Right renal cortex interstitium (tissue), 3 donors: ENCODE data around the gene SPAST. TPM values are rescaled to one million over a fixed set of nuclear protein-coding genes. Genes with fewer than 3 reads are reported as not detected.
"Not testable (repeated sequence)": the region's sequence is repeated elsewhere in the genome, so short reads cannot be mapped to it uniquely, and the experiment has no call there.

Experiments
- DNase-seq, 3 donors: peaks; one replicate each; pipeline ENCODE4 v3.0.0-alpha.2; 2013; ENCODE audit warnings: low read depth in 3 of 3, low spot score in 2 of 3
- polyA plus RNA-seq, 3 donors: library from polyadenylated mRNA; unstranded; fragments of 120-200 nt; gene quantifications; one replicate each; pipeline ENCODE4 v1.2.1, GENCODE V29; 2013; ENCODE audit not compliant: insufficient read length in 3 of 3

Gene SPAST
- 10 to 100 TPM; 33.6 to 37.0 (median 33.7) TPM for polyA plus RNA-seq

GRCh38 chr2:32063310-32064020 is at the start of gene SPAST:
TSS of gene SPAST (plus strand) at chr2:32063556. CDS start at chr2:32063832, 276 bp downstream.
- DNase-seq, result peak; percentile 89 to 96 (median 95)

GRCh38 chr2:32018789-32019482 is 44.4 kb upstream of the SPAST start:
- not testable (repeated sequence) for DNase-seq

GRCh38 chr2:32034198-32034887 is 29.0 kb upstream of the SPAST start:
- DNase-seq, result not testable (repeated sequence)

GRCh38 chr2:32039447-32040219 is 23.7 kb upstream of the SPAST start, which contains the start of gene DPY30:
TSS of gene DPY30 (minus strand) at chr2:32039805. CDS start at chr2:32039456, 349 bp downstream.
- peak; percentile 80 to 88 (median 82) for DNase-seq

GRCh38 chr2:32043561-32043960 is 19.8 kb upstream of the SPAST start:
- no peak for DNase-seq

- DNase-seq, result no peak
Measured at GRCh38 chr2:32051836-32052439, 11.4 kb upstream of the SPAST start.

DNA sequence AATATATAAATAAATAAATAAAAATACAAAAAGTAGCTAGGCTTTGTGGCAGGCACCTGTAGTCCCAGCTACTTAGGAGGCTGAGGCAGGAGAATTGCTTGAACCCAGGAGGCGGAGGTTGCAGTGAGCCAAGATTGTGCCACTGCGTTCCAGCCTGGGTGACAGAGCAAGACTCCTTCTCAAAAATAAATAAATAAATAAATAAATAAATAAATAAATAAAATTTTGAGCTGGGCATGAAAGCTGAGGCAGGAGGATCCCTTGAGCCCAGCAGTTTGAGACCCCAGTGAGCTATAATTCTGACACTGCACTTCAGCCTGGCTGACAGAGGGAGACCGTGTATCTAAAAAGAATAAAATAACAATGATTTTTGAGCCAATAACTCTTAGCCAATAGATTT is 8.8 kb upstream of the SPAST start:
- not testable (repeated sequence) for DNase-seq

GRCh38 chr2:32058130-32058529 is 5.2 kb upstream of the SPAST start:
- no peak for DNase-seq

DNA sequence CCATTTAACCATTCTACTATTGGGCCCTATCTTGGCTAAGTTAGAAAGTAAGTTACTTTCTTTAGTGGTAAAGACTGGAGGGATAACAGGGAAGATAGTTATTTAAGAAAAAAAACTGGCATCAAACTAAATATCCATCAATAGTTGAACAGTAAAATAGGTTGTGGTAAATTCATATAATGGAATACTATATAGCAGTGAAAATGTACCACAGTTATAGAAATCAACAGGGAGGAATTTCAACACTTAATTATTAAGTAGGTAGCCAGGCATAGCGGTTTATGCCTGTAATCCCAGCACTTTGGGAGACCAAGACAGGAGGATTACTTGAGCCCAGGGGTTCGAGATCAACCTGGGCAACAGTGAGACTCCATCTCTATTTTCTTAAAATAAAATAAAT is 3.1 kb upstream of the SPAST start:
- no peak for DNase-seq

DNA sequence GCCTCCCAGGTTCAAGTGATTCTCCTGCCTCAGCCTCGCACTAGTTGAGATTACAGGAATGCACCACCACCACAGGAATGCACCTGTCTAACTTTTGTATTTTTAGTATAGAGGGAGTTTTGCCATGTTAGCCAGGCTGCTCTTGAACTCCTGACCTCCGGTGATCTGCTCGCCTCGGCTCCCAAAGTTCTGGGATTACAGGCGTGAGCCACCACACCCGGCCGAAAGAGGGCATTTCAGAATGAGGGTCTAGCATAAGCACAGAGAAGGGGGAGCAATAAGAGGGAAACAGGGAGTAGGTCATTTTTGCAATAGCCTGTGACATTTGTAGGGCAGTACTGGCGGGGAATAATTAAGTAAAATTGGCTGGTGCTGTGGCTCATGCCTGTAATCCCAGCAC is 1.9 kb upstream of the SPAST start:
- DNase-seq, result no peak

GRCh38 chr2:32061973-32062861 is 1.1 kb upstream of the SPAST start:
- peak in 1 of 3 donors; percentile 16 for DNase-seq

- DNase-seq, result peak in 1 of 3 donors; percentile 6
Measured at GRCh38 chr2:32064021-32064601, 755 bp downstream of the SPAST start.

GRCh38 chr2:32064713-32065112 is 1.4 kb downstream of the SPAST start:
- DNase-seq, result no peak

DNA sequence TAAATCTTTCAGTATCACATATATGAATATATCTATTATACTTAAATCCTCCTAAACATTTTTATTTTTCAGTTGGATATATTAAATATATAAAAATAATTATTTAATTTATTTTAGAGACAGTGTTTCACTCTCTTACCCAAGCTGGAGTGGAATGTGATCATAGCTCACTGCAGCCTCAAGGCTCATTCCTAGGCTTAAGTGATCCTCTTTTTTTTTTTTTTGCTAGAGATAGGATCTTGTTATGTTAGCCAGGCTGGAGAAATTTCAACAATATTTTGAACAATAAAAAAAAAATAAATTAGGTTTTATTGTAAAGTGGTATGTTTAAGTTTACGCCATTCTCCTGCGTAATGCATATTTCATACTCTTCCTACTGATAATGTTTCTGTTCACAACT is 4.2 kb downstream of the SPAST start:
- no peak for DNase-seq

DNA sequence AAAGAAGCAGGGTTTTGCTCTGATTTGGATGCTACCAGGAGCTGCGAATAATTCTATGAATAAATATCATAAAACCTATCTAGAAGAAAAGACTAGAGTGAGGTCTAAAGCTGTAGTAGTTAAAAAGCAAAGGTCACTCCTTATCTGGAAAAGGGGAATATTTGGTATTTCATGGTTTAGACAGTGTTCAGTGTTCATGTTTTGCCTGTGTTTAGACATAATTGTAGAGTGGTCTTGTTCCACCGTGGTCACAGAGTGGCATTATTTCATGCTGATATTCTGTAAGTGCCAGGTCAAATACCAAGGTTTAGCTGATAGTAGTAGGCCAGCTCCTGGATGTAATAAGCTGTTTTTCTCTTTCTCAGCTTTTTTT is 10.8 kb downstream of the SPAST start:
- no peak for DNase-seq

- no peak for DNase-seq
Measured at GRCh38 chr2:32095671-32096070, 32.3 kb downstream of the SPAST start.

- no peak for DNase-seq
Measured at GRCh38 chr2:32108111-32108510, 44.8 kb downstream of the SPAST start.

- DNase-seq, result no peak
Measured at GRCh38 chr2:32118055-32118454, 54.7 kb downstream of the SPAST start.

GRCh38 chr2:32119161-32119560 is 55.8 kb downstream of the SPAST start:
- no peak for DNase-seq
